HG03565 (cell line): ENCODE results near the gene NPRL2.

Source experiments
- ATAC-seq: cut with Tn5 transposase; IDR thresholded peaks from one replicate; pipeline ENCODE4 v1.9.1; 2021; ENCODE audit warnings: mild to moderate bottlenecking, moderate library complexity; ENCODE audit not compliant: unreplicated experiment

NPRL2 gene

GRCh38 chr3:50350527-50351322 lies at the start of gene NPRL2, which contains the start of gene CYB561D2:
NPRL2 (minus strand) TSS chr3:50350775; CDS start chr3:50350652, 123 bp downstream.
CYB561D2 (plus strand) TSS chr3:50350862; CDS start chr3:50351434, 572 bp downstream.
- peak; percentile 69 for ATAC-seq

GRCh38 chr3:50396502-50396901 lies 45.9 kb upstream of the NPRL2 start:
- no peak for ATAC-seq

- no peak for ATAC-seq
Measured at GRCh38 chr3:50395070-50395860, 44.7 kb upstream of the NPRL2 start.

GRCh38 chr3:50393061-50393460 lies 42.5 kb upstream of the NPRL2 start:
- no peak for ATAC-seq

GRCh38 chr3:50392101-50392715 lies 41.6 kb upstream of the NPRL2 start:
- no peak for ATAC-seq

GRCh38 chr3:50390508-50391224 lies 40.1 kb upstream of the NPRL2 start:
- ATAC-seq: no peak

GRCh38 chr3:50389414-50389767 lies 38.8 kb upstream of the NPRL2 start:
- no peak for ATAC-seq

GRCh38 chr3:50388720-50389413 lies 38.3 kb upstream of the NPRL2 start:
- no peak for ATAC-seq

GRCh38 chr3:50388016-50388719 lies 37.6 kb upstream of the NPRL2 start:
- no peak for ATAC-seq

GRCh38 chr3:50385754-50386153 lies 35.2 kb upstream of the NPRL2 start:
- ATAC-seq: no peak

GRCh38 chr3:50383750-50384149 lies 33.2 kb upstream of the NPRL2 start:
- ATAC-seq: no peak

GRCh38 chr3:50382722-50383121 lies 32.1 kb upstream of the NPRL2 start:
- ATAC-seq: no peak

- no peak for ATAC-seq
Measured at GRCh38 chr3:50381383-50381782, 30.8 kb upstream of the NPRL2 start.

- no peak for ATAC-seq
Measured at GRCh38 chr3:50380405-50381085, 30.0 kb upstream of the NPRL2 start.

- no peak for ATAC-seq
Measured at GRCh38 chr3:50378757-50379156, 28.2 kb upstream of the NPRL2 start.

GRCh38 chr3:50378024-50378423 lies 27.4 kb upstream of the NPRL2 start:
- no peak for ATAC-seq

GRCh38 chr3:50375258-50375931 lies 24.8 kb upstream of the NPRL2 start:
- no peak for ATAC-seq

- no peak for ATAC-seq
Measured at GRCh38 chr3:50374363-50375257, 24.0 kb upstream of the NPRL2 start.
